ENCODE measurements around the gene MICAL2. TPM values are rescaled to one million over a fixed set of nuclear protein-coding genes. Genes with fewer than 3 reads are reported as not detected.

MICAL2 gene
- total RNA-seq, 4 donors from 2014 or later: 27.4 to 63.6 (median 51.9) TPM

DNA sequence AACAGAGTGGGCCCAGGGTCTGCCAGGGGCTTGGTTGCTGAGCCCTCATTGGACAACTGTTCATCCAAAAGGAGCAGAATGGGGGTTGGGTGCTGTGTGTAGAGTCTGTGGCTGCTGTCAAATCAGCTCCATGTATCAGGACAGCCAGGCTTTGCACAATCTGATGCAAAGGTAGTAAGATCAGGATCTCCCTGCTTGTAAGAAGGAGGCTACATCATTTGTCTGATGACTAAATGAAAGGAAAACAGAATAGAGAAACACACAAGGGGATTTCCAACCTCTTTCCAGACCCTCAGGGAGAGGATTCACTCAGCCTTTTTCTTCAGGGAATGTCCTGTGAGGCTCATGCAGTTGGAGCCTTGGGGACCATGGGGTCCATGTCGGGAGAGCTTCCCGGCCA is 7.2 kb downstream of the MICAL2 start:
- Histone ChIP-seq H3K27ac (no peak overlapping the region), H3K9me3 (no peaks in the 10 kb centered on the region), H3K4me1 (peaks cover 0 to 4% of the 10 kb centered on the region in 2 donors), H3K4me3 (replicated peaks in 1 of 3) (no peak overlapping the region), H3K27me3 (no peaks in the 10 kb centered on the region), H3K36me3 (no peaks in the 10 kb centered on the region)
- DNase-seq: no peak
- TF ChIP-seq POLR2A (IDR thresholded peaks at IDR 0.05) (no peak), CTCF (IDR thresholded peaks at IDR 0.05) (no peak)
- intact Hi-C loops (cut with DNase I): loop anchor here (10.0 kb wide), 1 partner anchor 117 kb away; no protein-coding TSS in a partner anchor
- 83% methylated on average over 2 of the region's 2 CpGs for WGBS, 2 donors

- Histone ChIP-seq H3K4me3 (replicated peaks in 1 of 3) (no peak overlapping the region), H3K27ac (no peak overlapping the region), H3K27me3 (no peaks in the 10 kb centered on the region), H3K9me3 (no peaks in the 10 kb centered on the region), H3K36me3 (no peaks in the 10 kb centered on the region), H3K4me1 (peaks cover 0 to 2% of the 10 kb centered on the region in 2 donors)
- 68 to 72% methylated on average over 4 of the region's 4 CpGs for WGBS, 2 donors
- DNase-seq: no peak
- intact Hi-C loops (cut with DNase I): loop anchor here (10.0 kb wide), 1 partner anchor 116 kb away; no protein-coding TSS in a partner anchor
- TF ChIP-seq CTCF (IDR thresholded peaks at IDR 0.05) (no peak), POLR2A (IDR thresholded peaks at IDR 0.05) (no peak)
These were observed 8.6 kb downstream of the MICAL2 start for GRCh38 chr11:12118949-12119348.

- H3K4me1 ChIP-seq: peaks cover 0 to 4% of the 10 kb centered on the region in 2 donors
These were observed 9.1 kb downstream of the MICAL2 start for GRCh38 chr11:12119502-12119901.

GRCh38 chr11:12120031-12121008 is 9.9 kb downstream of the MICAL2 start:
- H3K27ac ChIP-seq: peak overlapping the region in 1 of 3 donors; percentile 23
- no peak for TF ChIP-seq CTCF (IDR thresholded peaks at IDR 0.05)
- TF ChIP-seq POLR2A (IDR thresholded peaks at IDR 0.05): no peak
- 90 to 92% methylated on average over 9 of the region's 9 CpGs for WGBS, 2 donors
- no peaks in the 10 kb centered on the region for H3K27me3 ChIP-seq
- H3K36me3 ChIP-seq: no peaks in the 10 kb centered on the region
- peaks cover 0 to 12% of the 10 kb centered on the region in 2 donors for H3K4me1 ChIP-seq
- H3K4me3 ChIP-seq (replicated peaks in 1 of 3): no peak overlapping the region
- intact Hi-C loops (cut with DNase I): no loop called here
- DNase-seq: no peak
- no peaks in the 10 kb centered on the region for H3K9me3 ChIP-seq

More at GRCh38 chr11:12119502-12119901, 9.1 kb downstream of the MICAL2 start:
- WGBS, 2 donors: 97 to 98% methylated on average over 5 of the region's 5 CpGs
- H3K27ac ChIP-seq: no peak overlapping the region
- intact Hi-C loops (cut with DNase I): loop anchor here (10.0 kb wide), 1 partner anchor 115 kb away; no protein-coding TSS in a partner anchor
- no peaks in the 10 kb centered on the region for H3K27me3 ChIP-seq
- no peak for TF ChIP-seq POLR2A (IDR thresholded peaks at IDR 0.05)
- DNase-seq: no peak
- H3K36me3 ChIP-seq: no peaks in the 10 kb centered on the region
- H3K4me3 ChIP-seq (replicated peaks in 1 of 3): no peak overlapping the region
- H3K9me3 ChIP-seq: no peaks in the 10 kb centered on the region

GRCh38 chr11:12121011-12121410 is 10.6 kb downstream of the MICAL2 start:
- WGBS, 2 donors: 85 to 90% methylated on average over 5 of the region's 5 CpGs
- intact Hi-C loops (cut with DNase I): no loop called here
- Histone ChIP-seq H3K36me3 (no peaks in the 10 kb centered on the region), H3K4me3 (replicated peaks in 1 of 3) (no peak overlapping the region), H3K9me3 (no peaks in the 10 kb centered on the region), H3K4me1 (peaks cover 0 to 17% of the 10 kb centered on the region in 2 donors), H3K27me3 (no peaks in the 10 kb centered on the region), H3K27ac (peak overlapping the region in 1 of 3 donors; percentile 23)
- DNase-seq: no peak
- TF ChIP-seq CTCF (IDR thresholded peaks at IDR 0.05) (no peak), POLR2A (IDR thresholded peaks at IDR 0.05) (no peak)

All from thyroid gland (tissue), 4 donors.